Inferior parietal cortex (tissue), 1 donor: ENCODE measurements around the gene LDB3.
A peak's percentile ranks its signal among the peaks of the same experiment; 100 is the strongest.
"Not testable (repeated sequence)": the region's sequence is repeated elsewhere in the genome, so short reads cannot be mapped to it uniquely, and the experiment has no call there.

Source experiments
- DNase-seq: peaks from one replicate; pipeline ENCODE4 v3.0.0-alpha.2; 2016; ENCODE audit errors: extremely low spot score

Gene LDB3

DNA sequence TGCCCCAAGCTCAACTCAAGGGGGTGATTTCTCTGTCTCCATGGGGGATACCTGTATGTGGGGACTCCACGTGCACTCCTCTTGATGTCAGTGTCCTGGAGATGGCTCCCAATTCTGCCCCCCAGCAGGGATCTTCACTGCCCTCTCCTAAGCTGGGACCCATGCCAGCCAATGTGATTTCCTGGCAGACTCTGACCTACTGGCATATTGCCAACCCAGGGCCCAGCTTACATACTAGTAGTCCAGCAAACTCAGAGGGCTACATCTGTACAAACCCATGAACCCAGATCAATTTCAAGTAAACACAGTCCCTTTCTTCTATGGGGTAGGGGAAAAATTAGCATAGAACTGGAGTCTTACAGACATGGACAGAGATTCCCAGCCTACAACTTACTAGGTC is 61.9 kb downstream of the LDB3 start:
- DNase-seq: no peak

DNA sequence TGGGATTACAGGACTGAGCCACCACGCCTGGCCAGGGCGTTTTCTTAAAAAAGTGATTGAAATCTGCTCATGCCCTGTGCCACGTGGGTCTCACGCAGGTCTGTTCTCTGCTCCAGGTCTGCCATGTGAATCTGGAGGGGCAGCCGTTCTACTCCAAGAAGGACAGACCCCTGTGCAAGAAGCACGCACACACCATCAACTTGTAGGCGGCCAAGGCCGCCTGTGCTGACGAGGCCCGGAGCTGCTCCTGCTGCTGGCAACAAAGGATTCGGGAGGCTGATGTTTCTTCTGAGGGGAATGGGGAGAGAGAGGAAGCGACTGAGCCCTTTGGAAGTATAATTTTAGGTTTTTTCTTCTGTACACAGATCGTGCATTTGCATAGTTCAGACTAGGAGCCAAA is 64.5 kb downstream of the LDB3 start:
- DNase-seq: no peak

DNA sequence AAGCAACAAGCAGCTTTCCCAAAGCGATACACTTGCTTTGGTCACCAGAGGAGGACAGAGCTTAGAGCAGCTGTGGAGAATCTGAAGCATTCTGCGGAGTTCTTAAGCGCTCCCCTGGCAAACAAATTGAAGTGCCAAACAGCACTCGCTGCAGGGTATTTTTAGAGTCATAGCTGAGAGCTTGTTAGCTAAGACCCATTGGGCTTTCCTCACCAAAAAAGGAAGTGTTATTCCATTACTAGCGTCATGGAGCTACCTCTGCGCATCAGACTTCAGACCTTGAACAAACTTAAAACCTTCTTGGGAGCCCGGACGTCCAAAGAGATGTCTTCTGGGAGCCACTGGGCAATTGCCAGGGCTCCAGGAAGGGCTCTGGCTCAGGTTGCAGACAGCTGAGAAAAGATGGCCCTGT is 65.0 kb downstream of the LDB3 start:
- DNase-seq: peak; percentile 48

DNA sequence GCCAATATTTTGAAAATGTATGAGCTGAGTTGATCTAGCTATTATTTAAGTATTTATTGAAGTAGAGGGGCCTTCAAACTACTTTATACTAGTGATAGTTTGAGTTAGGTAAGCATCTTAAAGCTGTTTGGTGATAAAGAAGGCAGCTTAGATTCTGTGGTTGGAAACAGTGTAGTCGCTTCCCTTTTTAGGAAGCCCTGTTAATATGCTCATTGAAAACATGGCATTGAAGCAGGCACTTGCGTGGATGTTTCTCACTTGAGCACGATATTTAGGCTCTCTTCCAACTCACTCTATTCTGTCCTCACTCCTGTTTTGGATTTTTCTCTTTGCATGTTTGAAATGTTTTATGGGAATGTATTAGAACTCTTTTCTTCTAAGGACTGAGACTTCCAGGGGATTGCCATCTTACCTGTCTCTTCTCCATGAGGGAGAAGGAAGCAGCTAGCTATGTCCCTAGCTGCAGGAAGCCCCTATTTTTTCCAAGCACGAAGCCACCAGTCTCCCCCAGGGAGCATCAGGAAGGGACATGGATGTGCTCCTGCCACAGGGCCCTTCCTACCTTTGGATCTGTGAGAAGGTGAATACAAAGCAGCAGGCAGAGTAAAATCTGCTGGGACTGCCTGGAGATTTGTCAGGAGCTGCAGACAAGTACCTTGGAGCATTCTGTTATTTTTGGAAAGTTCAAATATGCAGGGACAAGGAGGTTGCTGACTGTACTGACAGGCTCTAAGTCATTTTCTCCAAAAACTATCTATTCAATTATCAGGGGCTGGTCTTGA is 66.1 kb downstream of the LDB3 start:
- no peak for DNase-seq

DNA sequence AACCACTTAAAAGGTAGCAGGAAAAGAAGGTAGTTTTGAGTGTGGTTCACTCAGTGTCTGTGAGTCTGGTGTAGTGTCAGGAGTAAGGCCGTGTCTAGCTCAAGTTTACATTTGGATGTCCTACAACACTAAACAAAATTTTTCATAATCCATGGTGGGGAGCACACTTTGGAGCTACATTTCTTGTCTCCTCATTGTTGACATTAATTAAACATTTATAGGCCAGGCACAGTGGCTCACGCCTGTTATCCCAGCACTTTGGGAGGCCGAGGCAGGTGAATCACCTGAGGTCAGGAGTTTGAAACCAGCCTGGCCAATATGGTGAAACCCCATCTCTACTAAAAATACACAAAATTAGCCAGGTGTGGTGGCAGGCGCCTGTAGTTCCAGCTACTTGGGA is 67.0 kb downstream of the LDB3 start:
- DNase-seq: not testable (repeated sequence)

DNA sequence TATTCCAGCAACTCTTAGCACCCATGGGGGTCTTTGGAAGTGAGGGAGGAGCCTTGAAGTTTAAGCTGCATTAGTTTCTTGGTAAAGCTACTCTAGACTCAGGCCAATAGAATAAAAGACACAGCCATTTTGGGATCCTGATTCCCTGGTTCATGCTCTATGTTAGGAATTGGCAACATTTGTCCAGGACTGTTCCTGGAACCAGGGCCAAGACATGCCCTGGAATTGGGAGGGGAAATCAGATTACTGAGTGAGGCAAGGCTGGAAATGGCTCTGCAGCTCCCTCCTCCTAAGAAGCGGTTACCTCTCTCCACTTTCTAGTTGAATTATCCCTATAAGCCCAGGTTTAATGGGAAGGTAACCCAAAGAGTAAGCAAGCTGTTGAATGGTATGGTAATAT is 73.9 kb downstream of the LDB3 start:
- DNase-seq: no peak

DNA sequence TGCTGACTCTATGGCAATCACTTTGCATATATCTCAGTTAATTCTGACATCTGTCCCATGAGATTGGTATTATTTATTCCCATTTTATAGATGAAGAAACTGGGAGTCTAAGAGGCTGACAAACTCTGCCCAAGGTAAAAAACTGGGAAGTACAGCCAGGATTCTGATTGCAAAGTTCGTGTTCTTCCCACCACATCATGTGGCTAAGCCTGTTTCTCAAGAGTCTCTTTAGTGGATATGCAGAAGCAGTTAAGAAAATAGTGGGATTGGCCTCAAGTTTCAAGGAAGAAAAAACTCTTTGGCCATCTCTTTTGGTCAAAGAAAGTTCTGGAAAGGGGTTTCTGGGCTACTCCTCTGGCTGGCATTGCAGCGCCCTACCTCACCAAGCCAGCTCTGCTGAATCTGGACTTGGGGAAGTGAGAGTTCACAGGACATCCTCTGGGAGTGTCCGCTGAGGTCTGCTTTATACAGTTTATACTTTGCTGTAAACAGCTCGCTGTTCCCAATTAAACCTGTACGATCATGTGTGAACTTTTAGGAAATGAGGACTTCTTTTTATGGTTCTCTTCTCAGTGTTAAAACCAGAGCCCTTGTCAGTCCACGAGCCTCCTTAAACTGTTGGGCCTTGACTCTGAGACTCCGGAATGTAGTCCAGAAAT is 75.9 kb downstream of the LDB3 start:
- DNase-seq: no peak

DNA sequence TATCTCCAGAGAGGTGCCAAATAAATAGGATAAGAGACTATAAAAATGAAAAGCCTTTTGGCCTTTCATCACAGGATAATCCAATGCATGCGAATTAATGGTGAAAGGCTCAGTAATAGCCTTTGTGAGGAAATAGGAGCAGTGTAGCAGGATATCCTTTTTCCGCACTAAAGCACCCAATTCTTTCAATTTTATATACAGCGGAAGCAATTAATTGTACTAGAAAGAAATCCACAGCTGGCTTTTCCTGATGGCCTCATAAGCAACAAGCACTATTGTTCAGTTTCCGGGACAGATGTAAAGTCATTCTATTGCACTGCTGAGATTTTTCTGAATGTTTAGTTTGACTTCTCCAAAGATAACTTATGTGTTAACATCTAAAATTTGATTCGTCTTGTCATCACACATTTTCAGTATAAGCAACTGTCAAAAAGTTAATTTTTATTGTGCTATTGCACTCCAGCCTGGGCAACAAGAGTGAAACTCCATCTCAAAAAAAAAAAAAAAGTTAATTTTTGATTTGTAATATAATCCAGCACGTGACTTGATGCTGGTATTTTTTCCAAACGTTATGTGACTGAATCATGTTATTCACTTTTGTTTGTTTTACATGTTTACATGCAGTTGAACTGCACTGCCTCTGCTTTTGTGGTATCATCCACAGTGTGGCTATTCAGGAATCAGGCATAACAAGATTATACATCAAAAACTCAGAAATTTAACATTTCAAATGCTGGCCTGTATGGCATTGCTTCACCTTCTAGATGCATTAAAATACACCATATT is 79.7 kb downstream of the LDB3 start:
- DNase-seq: no peak

DNA sequence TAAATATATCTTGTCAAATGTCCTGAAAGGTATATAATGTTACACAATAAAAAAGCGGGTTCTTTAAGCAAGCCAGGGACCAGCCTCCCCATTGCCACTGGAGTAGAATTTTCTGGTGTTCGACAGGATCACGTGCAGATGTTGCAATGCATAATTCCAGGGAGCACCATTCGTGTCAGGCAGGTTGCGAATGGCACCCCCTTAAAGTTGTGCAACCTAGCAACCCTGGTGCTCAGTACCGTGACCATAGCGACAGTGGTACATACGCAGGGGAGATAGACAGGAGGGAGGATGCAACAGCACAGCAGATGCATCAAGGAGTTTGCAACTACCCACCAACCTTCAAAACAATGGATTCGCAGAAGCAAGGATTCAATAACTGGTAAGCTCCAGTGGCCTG is 81.5 kb downstream of the LDB3 start:
- DNase-seq: no peak

DNA sequence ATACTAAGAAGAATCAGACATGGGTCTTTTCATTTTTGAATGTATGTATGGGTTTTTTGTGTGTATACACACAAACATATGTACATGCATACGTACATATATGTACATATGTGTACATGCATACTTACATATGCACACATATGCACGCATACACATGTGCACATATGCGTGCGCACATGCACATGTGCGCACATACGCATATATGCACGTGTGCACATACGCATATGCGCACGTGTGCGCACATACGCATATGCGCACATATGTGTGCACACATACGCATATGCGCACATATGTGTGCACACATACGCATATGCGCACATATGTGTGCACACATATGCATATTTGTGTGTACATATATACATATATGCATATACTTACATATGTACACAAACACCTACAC is 83.2 kb downstream of the LDB3 start:
- no peak for DNase-seq

DNA sequence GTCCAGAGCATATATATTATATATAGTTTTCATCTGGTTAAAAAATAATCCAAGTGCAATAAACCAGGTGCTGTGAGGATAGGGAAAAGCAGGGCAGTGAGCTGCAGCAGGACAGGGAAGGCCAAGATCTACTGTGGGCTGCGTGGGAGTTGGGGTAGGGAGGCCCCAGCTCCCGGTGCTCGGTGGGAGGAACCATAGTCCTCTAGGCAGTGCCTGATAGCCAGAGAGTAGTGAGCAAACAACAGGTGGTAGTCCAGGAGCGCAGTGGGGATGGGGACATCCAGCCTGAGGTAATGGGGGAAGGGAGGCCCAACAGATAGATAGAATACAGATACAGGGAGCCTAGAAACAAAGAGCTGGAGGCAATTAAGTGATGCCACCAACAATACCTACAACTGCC is 84.0 kb downstream of the LDB3 start:
- no peak for DNase-seq

DNA sequence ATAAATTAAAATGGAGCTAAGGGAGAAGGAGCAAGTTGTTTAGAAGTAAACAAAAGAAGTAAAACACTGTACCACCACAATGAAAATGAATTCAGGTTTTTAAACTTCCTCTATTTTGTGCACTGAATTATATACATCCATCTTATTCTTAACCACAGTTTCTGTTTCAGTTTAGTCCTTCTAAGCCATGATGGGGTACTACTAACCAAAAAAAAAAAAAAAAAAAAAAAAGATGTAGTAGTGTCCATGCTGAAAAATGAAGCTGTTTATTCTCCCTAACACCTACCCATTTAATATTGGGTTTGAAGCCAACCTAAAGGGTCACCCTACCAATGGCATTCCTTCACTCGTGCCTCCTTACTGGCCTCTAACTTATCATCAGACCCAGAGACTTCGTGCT is 84.7 kb downstream of the LDB3 start:
- DNase-seq: no peak

DNA sequence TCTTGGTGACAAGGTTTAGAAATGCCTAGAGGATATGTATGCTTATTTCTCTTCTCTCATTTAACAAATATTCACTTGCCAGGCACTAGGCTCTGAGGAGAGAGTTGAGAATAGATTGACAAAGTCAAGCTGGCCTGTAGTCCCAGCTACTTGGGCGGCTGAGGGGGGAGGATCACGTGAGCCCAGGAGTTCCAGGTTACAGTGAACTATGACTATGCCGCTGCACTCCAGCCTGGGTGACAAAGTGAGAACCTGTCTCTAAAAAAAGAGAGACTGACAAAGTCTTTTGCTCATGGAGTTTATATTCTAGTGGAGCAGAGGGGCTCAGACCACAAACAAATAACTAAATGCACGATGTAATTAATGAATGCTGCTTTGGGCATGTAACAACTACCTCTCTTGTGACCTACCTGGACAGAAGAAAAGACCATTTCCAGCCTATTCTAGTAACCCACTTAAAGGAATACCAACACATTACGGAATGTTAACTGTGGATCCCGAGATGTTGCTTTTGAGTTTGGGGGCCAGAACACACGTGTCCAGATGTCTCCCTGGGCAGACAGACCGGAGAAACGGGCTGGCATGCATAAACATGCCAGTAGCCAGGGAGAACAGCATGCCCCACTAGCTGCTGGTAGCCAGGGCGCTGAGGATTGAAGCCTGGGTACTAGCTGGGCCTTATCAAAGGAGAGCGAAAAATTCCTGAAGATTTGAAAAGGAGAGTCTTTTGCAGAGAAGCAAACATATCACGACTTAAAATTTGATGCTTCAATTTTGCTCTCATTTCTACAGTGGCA is 85.5 kb downstream of the LDB3 start:
- no peak for DNase-seq

DNA sequence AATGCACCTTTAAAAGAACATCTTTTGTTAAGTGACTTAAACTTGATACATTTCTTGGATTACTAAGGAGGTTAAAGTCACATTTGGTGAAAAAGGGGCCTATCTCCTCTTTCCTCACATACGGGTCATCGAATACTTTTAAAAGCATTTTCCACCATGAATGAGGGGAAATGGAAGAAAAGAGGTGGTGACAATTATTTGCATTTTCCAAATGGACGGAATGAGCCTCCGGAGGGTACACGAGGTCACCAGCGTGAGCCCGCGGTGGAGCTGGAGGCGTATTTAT is 87.1 kb downstream of the LDB3 start:
- no peak for DNase-seq

DNA sequence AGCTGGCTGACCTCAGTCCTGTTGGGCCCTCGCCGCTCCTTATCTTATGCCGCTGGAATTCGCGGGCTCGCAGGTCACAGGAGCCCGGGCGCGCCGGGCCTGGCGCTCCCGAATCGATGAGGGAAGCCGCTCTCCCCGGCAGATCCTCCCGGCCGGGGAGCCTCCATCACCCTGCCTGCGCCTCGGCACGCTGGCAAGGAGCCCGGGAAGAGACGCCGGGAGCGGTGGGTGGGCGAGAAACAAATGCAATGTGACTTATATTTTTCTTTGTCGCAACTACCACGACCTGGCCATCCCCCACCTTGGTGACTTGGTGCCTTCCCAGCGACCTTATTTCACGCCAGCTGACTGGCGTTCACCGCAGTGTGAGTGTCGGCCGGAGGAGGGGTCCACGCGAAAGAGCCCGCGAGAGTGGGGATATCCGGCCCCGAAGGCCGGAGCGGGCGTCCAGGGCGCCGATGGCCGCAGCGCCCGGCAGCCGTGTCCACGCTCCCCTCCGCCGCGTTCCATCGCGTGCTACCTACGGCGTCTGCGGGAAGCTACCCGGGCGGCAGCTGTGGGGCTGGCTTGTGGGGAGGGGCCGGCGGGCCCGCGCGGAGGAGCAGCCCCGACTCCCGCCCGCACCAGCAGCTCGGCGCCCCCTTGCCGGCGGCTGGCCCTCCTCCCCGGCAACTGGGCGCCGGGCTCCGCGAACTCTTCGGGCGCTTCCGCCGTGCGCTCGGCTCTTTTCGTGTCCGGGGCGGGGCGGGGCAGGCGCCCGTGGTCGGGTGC is 87.6 kb downstream of the LDB3 start:
- peak; percentile 83 for DNase-seq

DNA sequence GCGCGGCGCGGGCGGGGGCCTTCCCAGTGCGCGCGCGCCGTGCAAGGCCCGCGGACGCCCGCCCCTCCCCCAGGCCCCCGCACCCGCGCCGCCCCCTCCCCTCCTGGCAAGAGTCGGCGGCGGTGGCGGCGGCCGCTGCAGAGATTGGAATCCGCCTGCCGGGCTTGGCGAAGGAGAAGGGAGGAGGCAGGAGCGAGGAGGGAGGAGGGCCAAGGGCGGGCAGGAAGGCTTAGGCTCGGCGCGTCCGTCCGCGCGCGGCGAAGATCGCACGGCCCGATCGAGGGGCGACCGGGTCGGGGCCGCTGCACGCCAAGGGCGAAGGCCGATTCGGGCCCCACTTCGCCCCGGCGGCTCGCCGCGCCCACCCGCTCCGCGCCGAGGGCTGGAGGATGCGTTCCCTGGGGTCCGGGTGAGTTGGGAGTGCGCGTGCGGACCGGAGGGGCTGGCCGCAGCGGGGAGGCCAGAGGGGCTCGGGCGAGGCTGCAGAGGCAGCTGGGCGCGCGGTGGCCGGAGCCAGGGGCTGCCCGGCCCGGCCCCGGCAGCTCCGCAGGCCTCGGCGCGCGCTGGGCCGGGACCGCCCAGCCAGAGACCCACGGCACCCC is 88.3 kb downstream of the LDB3 start, which contains the start of gene BMPR1A:
Gene BMPR1A (plus strand): TSS at position 109 of the 602 bp plus-strand sequence. CDS start 119,400 bp downstream, outside the sequence.
- no peak for DNase-seq

DNA sequence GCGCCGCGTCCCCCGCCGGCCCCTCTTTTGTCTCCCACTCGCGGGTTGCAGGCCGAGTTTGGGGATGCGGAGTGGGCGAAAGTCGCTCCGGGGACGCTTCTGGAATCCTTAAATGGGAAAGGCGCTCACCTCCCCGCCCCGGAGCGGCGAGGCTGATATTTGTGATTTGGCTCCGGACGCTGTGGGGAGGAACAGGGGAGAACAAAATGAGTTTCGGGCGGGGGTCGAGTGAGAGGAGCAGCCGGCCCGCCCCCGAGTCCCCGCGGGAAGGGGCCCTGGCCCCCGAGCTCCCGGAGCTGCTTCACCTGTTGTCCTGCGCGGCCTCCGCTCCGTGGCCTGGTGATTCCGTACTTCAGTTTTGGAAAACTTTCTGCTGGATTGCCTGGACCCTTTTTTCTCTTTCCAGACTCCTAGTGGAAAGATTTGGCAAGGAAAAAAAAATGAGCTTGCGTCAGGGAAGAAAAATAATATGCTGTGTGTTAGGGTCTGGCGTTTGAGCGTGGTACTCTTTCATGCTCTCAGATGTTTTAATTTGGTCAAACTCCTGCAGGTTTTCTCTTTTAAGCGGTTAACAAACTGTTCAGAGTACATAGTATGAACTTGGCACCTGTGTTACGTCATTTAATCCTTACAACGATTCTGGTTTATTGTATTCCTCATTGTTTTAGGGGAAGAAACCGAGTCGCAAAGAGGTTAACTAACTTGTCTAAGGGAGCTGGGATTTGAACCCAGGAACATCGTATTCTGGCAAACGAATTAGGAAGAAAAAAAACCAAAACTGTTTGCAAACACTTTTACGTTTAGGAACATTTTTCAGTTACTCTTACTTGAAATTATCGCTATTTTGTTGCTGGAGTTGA is 89.0 kb downstream of the LDB3 start:
- DNase-seq: no peak

DNA sequence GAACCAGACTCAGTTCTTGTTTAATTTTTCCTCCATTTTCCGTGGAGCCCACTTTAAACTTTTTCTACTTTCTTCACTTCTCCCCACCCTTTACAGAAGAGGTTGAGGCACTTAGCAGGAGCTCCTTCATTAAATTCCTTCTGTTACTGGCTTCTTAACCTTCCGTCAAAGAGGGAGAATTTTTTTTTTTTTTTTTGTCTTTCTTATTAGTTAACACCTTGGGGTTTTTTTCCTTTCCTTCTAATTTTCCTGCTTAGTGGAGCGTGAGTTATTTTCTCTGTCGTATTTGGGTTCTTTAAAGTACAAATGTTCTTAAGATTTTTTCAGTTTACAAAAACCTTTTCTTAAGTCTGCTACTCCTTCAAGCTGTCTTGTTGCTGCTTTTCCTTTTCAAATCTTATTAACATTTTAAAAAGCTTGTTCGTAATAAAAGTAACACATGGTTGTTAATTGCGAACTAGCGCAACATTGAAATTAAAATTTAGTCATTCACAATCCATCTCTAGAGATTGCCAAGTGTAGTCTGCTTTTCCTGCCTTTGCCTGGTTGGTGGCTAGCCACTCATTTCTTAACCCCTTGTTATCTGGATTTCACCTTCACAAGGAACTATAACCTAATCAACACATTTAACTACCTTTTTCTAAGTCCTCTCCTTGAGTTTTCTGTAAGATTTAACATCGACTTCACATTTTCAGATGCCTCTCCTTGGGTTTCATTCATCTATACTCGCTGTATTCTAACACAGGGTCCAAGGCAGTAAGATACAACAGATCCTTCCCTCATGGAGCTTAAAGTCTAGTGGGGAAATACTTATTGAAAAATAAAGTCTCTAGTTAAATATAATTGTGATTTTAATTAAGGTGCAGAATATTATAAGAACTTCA is 90.1 kb downstream of the LDB3 start:
- DNase-seq: no peak
